GM12872 (cell line): ENCODE data around the gene CLDN14.

Source experiments
- TF ChIP-seq, protein P1 (sequence below): IDR thresholded peaks from 3 replicates; pipeline ENCODE4 v1.5.1; 2011; ENCODE audit warnings: low read depth, mild to moderate bottlenecking, low read length, moderate library complexity; ENCODE audit not compliant: insufficient read depth

The CLDN14 gene

GRCh38 chr21:36465478-36465877 lies 14.4 kb downstream of the CLDN14 start:
- TF ChIP-seq, protein P1, sequence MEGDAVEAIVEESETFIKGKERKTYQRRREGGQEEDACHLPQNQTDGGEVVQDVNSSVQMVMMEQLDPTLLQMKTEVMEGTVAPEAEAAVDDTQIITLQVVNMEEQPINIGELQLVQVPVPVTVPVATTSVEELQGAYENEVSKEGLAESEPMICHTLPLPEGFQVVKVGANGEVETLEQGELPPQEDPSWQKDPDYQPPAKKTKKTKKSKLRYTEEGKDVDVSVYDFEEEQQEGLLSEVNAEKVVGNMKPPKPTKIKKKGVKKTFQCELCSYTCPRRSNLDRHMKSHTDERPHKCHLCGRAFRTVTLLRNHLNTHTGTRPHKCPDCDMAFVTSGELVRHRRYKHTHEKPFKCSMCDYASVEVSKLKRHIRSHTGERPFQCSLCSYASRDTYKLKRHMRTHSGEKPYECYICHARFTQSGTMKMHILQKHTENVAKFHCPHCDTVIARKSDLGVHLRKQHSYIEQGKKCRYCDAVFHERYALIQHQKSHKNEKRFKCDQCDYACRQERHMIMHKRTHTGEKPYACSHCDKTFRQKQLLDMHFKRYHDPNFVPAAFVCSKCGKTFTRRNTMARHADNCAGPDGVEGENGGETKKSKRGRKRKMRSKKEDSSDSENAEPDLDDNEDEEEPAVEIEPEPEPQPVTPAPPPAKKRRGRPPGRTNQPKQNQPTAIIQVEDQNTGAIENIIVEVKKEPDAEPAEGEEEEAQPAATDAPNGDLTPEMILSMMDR = no peak

DNA sequence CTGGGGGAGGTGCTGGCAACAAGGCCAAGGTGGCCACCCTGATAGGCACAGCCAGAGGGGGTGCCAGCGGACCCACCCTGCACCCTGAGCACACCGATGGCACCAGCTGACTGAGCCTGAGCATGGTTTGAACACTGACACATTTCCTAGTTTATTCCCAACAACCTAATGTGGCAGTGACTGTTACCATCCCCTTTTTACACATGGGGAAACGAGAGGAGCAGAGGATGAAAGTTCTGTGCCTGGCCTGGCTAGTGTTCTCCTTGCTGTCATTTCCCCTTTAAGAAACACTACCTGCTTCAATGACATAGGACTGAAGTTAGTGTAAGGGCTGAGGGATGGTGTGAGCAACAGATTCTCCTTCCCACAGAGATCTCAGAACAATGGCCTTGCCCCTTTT lies 15.3 kb downstream of the CLDN14 start:
- TF ChIP-seq, protein P1 = no peak

DNA sequence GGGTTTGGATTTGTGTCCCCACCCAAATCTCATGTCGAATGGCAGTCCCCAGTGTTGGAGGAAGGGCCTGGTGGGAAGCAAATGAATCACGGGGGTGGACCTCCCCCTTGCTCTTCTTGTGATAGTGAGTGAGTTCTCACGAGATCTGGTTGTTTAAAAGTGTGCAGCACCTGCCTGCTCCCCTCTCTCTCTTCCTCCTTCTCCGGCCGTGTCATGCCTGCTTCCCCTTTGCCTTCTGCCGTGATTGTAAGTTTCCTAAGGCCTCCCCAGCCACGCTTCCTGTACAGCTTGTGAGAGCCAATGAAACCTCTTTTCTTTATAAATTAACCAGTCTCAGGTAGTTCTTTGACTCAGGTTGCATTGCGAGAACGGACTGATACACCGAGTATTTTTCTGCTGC lies 15.9 kb downstream of the CLDN14 start:
- TF ChIP-seq, protein P1 = no peak

- TF ChIP-seq, protein P1 = no peak
These were observed 16.7 kb downstream of the CLDN14 start for GRCh38 chr21:36463204-36463603.

DNA sequence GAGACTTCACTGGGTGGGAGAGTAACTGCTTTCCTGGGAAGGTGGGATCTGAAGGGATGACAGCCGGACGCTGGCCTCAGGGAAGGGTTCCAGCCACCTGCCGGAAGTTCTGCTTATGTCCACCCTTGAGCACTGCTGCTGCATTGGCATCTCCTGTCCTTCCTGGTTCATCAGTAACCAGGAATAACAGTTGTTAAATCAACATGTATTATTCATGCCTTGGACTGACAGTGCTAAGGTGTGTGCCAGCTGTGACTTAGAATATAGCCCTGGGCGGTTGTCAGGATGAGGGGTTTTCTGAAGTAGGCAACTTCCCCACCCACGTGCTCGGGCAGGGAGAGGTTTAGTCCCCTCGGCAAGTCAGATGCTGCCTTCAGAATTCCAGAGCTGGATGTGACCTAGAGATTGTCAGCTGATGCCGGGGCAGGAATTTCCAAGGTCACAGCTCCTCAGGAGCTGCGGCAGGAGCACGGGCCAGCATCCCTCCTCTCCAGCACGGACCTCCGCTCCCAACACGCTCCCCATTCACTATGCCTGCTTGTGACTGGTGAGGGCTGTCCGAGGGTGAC lies 17.9 kb downstream of the CLDN14 start:
- TF ChIP-seq, protein P1 = no peak

GRCh38 chr21:36461277-36461917 lies 18.5 kb downstream of the CLDN14 start:
- TF ChIP-seq, protein P1 = no peak

DNA sequence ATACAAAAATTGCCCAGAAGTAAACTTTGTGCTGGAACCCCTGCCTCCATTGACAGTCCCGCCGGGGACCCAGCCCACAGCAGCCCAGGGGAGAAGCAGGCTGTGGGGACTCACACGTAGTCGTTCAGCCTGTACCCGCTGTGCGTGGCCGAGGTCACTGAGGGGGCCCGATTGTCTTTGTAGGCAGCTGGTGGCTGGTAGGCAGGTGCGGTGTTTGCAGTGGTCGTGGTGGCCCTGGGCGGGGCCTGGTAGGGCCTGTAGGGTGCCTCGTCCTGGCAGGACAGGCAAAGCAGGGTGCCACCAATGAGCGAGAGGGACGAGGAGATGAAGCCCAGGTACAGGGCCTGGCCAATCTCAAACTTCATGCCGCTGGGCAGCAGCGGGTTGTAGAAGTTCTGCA lies 19.1 kb downstream of the CLDN14 start:
- TF ChIP-seq, protein P1 = no peak
